Sigmoid colon (tissue), 7 donors: ENCODE data around the gene ARHGEF7. TPM values are rescaled to one million over a fixed set of nuclear protein-coding genes. Genes with fewer than 3 reads are reported as not detected.

Experiments used
- DNase-seq: peaks from one replicate; pipeline ENCODE4 v3.0.0-alpha.2; 2019
- H3K27ac ChIP-seq, 4 donors: fragments of 200-600 bp; sonication (generic); one replicate each; pipeline ENCODE4 v1.5.1; 2016 to 2019; ENCODE audit warnings: mild to moderate bottlenecking in 1 of 4
- H3K27me3 ChIP-seq, 3 donors: fragments of 200-600 bp; sonication (generic); one replicate each; pipeline ENCODE4 v1.5.1; 2019; ENCODE audit warnings: mild to moderate bottlenecking in 1 of 3
- H3K36me3 ChIP-seq, 4 donors: fragments of 200-600 bp; sonication (generic); one replicate each; pipeline ENCODE4 v1.5.1; 2016 to 2019
- H3K4me1 ChIP-seq, 4 donors: fragments of 200-600 bp; sonication (generic); one replicate each; pipeline ENCODE4 v1.5.1; 2017 to 2019
- H3K4me3 ChIP-seq, 4 donors: fragments of 200-600 bp; sonication (generic); one replicate each; pipeline ENCODE4 v1.5.1; 2017 to 2019; ENCODE audit warnings: mild to moderate bottlenecking in 2 of 4, moderate library complexity in 1 of 4
- H3K9me3 ChIP-seq, 4 donors: fragments of 200-600 bp in 3 of 4; sonication (generic) in 3 of 4; one replicate each; pipeline versions ENCODE4 v1.5.1 to v1.6.1; 2013 to 2019
- CTCF ChIP-seq, 4 experiments: fragments of 450-650 bp in 3 of 4; fragments of 200-600 bp in 1 of 4; IDR thresholded peaks; one replicate each; pipeline ENCODE4 v1.5.1; 2016 to 2019; ENCODE audit warnings: antibody characterized with exemption in 4 of 4, mild to moderate bottlenecking in 3 of 4, moderate library complexity in 2 of 4
- EP300 ChIP-seq, 4 donors: sonication (generic); formaldehyde crosslinking; IDR thresholded peaks; one replicate each; pipeline ENCODE4 v1.6.1; 2017; ENCODE audit warnings: antibody characterized with exemption in 4 of 4
- POLR2A ChIP-seq, 2 donors: fragments of 450-650 bp; IDR thresholded peaks; one replicate each; pipeline ENCODE4 v1.6.1; 2016; ENCODE audit warnings: antibody characterized with exemption in 2 of 2, mild to moderate bottlenecking in 2 of 2, moderate library complexity in 2 of 2
- POLR2AphosphoS5 ChIP-seq, 4 donors: sonication (generic); formaldehyde crosslinking; IDR thresholded peaks; one replicate each; pipeline ENCODE4 v1.6.1; 2017; ENCODE audit warnings: antibody characterized with exemption in 4 of 4
- WGBS, 2 donors: extraction: QIAGEN DNeasy Blood & Tissue Kit; methylation state at CpG; one replicate each; pipeline ENCODE4 v1.1.7; 2013; 5-methylcytosine and 5-hydroxymethylcytosine counted together
- intact Hi-C: fragments of 100-400 bp; cut with DNase I; formaldehyde crosslinking; loops from one replicate; pipeline ENCODE4 v1.15.1; 2023
- polyA plus RNA-seq, 3 donors: library from polyadenylated mRNA; stranded (reverse); fragments of 200-250 nt; gene quantifications; one replicate each; pipeline ENCODE4 v1.2.3, GENCODE V29; 2013
- total RNA-seq, 4 donors: library from RNA; depleted of rRNA; stranded (reverse); fragments of >200 nt; gene quantifications; one replicate each; pipeline ENCODE4 v1.1.0, GENCODE V29; 2016
- donor health status: healthy with polysubstance abuse.
- donor health status: Bipolar disorder and iron deficiency.
- donor health status: healthy.

Gene ARHGEF7
- total and polyA plus RNA-seq, 7 donors: 8.4 to 79.8 (median 41.0) TPM

DNA sequence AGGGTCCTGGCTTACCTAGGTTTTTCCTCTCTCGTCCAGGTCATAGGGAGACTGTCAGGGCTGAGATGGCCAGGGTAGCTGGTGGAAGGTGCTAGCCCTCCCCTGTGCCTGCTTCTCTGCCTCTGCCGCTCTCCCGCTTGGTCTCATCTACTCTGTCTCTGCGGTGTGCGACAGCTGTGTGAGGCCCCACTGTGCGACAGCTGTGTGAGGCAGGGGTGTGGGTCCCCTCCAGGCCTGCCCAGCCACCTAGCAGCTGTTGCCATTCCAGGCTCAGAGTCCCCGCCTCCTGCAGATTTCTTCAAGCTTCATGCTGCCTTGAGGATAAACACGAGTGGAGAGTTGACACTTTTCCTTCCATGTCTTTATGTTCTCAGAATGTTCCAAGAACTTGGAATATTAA lies 53.0 kb downstream of the ARHGEF7 start:
- H3K27ac ChIP-seq: no peak overlapping the region
- intact Hi-C loops: no loop called here
- H3K4me1 ChIP-seq: peaks cover 0 to 44% (median 17%) of the 10 kb centered on the region in 4 donors
- H3K9me3 ChIP-seq: no peaks in the 10 kb centered on the region
- TF ChIP-seq EP300 (IDR thresholded peaks at IDR 0.05): no peak
- TF ChIP-seq CTCF (IDR thresholded peaks at IDR 0.05): no peak
- TF ChIP-seq POLR2A (IDR thresholded peaks at IDR 0.05): no peak
- TF ChIP-seq POLR2AphosphoS5 (IDR thresholded peaks at IDR 0.05): no peak
- H3K36me3 ChIP-seq: peaks cover 0 to 4% (median 0%) of the 10 kb centered on the region in 4 donors
- WGBS, 2 donors: 75 to 77% methylated on average over 8 of the region's 8 CpGs
- H3K4me3 ChIP-seq: no peak overlapping the region
- DNase-seq: no peak
- H3K27me3 ChIP-seq: no peaks in the 10 kb centered on the region

DNA sequence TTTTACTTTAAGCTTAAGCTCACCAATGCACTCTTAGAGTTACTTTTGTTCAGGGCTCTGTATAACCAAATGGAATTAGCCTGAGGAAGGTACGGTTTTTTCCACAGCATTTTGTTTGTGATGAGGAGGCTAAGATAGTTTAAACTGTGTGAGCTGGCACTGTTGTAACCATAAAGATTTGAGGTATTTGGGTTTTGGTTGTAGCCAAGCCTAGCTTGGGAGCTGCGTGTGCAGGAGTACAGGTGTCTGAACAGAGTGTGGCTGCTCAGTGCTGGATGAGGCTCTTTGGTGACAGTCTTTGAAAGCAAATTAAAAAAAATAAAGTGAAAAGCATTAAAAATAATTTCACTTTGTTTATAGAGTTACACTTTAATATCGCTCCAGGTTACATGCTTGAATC lies 56.0 kb downstream of the ARHGEF7 start:
- Histone ChIP-seq H3K4me1 (peaks cover 0 to 48% (median 19%) of the 10 kb centered on the region in 4 donors), H3K27ac (no peak overlapping the region), H3K4me3 (no peak overlapping the region), H3K36me3 (peaks cover 0 to 4% (median 2%) of the 10 kb centered on the region in 4 donors), H3K27me3 (no peaks in the 10 kb centered on the region), H3K9me3 (no peaks in the 10 kb centered on the region)
- TF ChIP-seq CTCF (IDR thresholded peaks at IDR 0.05): no peak
- intact Hi-C loops: no loop called here
- no peak for DNase-seq
- 79 to 80% methylated on average over 3 of the region's 3 CpGs for WGBS, 2 donors

DNA sequence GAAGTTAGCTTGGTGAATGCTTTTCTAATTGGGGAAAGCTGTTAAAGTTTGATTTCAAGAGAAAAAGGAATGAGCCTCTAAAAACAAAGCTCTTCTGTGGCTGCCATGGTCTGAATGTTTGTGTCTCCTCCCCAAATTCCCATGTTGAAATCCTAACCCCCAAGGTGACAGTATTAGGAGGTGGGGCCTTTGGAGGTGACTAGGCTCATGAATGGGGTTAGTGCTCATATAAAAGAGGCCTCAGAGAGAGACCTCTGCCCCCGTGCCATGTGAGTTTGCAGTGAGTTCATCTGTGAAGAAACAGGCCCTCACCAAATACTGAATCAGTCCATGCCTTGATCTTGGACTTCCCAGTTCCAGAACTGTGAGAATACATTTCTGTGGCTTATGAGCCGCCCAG lies 56.5 kb downstream of the ARHGEF7 start:
- no peaks in the 10 kb centered on the region for H3K9me3 ChIP-seq
- H3K36me3 ChIP-seq: peaks cover 0 to 4% (median 2%) of the 10 kb centered on the region in 4 donors
- peaks cover 0 to 48% (median 15%) of the 10 kb centered on the region in 4 donors for H3K4me1 ChIP-seq
- H3K4me3 ChIP-seq: no peak overlapping the region
- 88 to 94% methylated on average over 2 of the region's 2 CpGs for WGBS, 2 donors
- TF ChIP-seq POLR2A (IDR thresholded peaks at IDR 0.05) (no peak), EP300 (IDR thresholded peaks at IDR 0.05) (no peak), POLR2AphosphoS5 (IDR thresholded peaks at IDR 0.05) (no peak), CTCF (IDR thresholded peaks at IDR 0.05) (no peak)
- no peak overlapping the region for H3K27ac ChIP-seq
- no peaks in the 10 kb centered on the region for H3K27me3 ChIP-seq
- intact Hi-C loops: no loop called here
- DNase-seq: no peak

- intact Hi-C loops: no loop called here
- H3K27ac ChIP-seq: no peak overlapping the region
- TF ChIP-seq POLR2A (IDR thresholded peaks at IDR 0.05) (no peak), CTCF (IDR thresholded peaks at IDR 0.05) (no peak), POLR2AphosphoS5 (IDR thresholded peaks at IDR 0.05) (no peak), EP300 (IDR thresholded peaks at IDR 0.05) (no peak)
- H3K27me3 ChIP-seq: no peaks in the 10 kb centered on the region
- no peak for DNase-seq
- H3K4me3 ChIP-seq: no peak overlapping the region
- 80 to 89% methylated on average over 15 of the region's 15 CpGs for WGBS, 2 donors
- H3K36me3 ChIP-seq: peaks cover 0 to 4% (median 2%) of the 10 kb centered on the region in 4 donors
- H3K4me1 ChIP-seq: peaks cover 0 to 52% (median 25%) of the 10 kb centered on the region in 4 donors
- H3K9me3 ChIP-seq: no peaks in the 10 kb centered on the region
These were observed 59.4 kb downstream of the ARHGEF7 start for GRCh38 chr13:111174377-111175114.

DNA sequence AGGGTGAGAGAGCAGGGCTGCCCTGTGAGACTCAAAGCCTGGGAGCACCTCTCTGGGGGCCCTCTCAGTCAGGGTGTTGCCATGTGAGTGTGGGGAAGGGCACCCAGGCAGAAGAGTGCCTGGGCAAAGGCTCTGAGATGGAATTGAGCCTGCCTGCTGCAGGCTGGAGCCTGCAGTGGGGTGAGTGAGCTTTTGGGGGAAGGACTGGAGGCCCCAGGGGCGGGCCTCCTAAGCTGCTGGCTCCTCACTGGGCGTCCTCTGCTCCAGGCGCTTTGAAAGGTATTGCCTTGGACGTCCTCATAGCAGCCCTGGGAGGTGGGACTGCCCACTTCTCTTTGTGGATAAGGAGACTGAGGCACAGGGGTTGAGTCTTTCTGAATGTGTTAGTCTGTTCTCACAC lies 60.3 kb downstream of the ARHGEF7 start:
- Histone ChIP-seq H3K9me3 (no peaks in the 10 kb centered on the region), H3K27me3 (no peaks in the 10 kb centered on the region), H3K4me1 (peaks cover 0 to 46% (median 25%) of the 10 kb centered on the region in 4 donors), H3K27ac (no peak overlapping the region), H3K4me3 (no peak overlapping the region), H3K36me3 (peaks cover 0 to 4% (median 2%) of the 10 kb centered on the region in 4 donors)
- no peak for DNase-seq
- TF ChIP-seq EP300 (IDR thresholded peaks at IDR 0.05) (no peak), POLR2A (IDR thresholded peaks at IDR 0.05) (no peak), CTCF (IDR thresholded peaks at IDR 0.05) (no peak), POLR2AphosphoS5 (IDR thresholded peaks at IDR 0.05) (no peak)
- intact Hi-C loops: no loop called here
- 97% methylated on average over 4 of the region's 4 CpGs for WGBS, 2 donors
